Body of pancreas (tissue), 4 donors: ENCODE data around the gene NR2F1-AS1. TPM values are rescaled to one million over a fixed set of nuclear protein-coding genes. Genes with fewer than 3 reads are reported as not detected.
"Not testable (repeated sequence)": the region's sequence is repeated elsewhere in the genome, so short reads cannot be mapped to it uniquely, and the experiment has no call there.

Source experiments
- ATAC-seq: fragments of 150-250 bp; one replicate; pipeline ENCODE4 v1.9.1; 2016
- DNase-seq, 4 donors: peaks; one replicate each; pipeline ENCODE4 v3.0.0-alpha.2; 2019
- H3K27ac ChIP-seq, 4 donors: fragments of 200-600 bp; sonication (generic); 1 replicate in 3 of 4; 2 replicates in 1 of 4; pipeline versions ENCODE4 v1.5.1 to v1.6.1; 2016 to 2019; ENCODE audit warnings: mild to moderate bottlenecking in 1 of 4, mixed read lengths in 1 of 4, moderate library complexity in 1 of 4
- H3K27me3 ChIP-seq, 2 donors: fragments of 200-600 bp; sonication (generic); one replicate each; pipeline ENCODE4 v1.6.0; 2016; ENCODE audit warnings: mild to moderate bottlenecking in 1 of 2
- H3K36me3 ChIP-seq, 2 donors: fragments of 200-600 bp; sonication (generic); replicated peaks in 1 of 2; 2 replicates each; pipeline ENCODE4 v1.5.1; 2016; ENCODE audit warnings: low read depth in 2 of 2; ENCODE audit not compliant: insufficient read depth in 1 of 2
- H3K4me1 ChIP-seq: fragments of 200-600 bp; sonication (generic); one replicate; pipeline ENCODE4 v1.6.0; 2016
- H3K4me3 ChIP-seq, 2 donors: fragments of 200-600 bp; sonication (generic); 1 replicate in 1 of 2; 2 replicates in 1 of 2; pipeline ENCODE4 v1.5.1; 2016 to 2019
- H3K9me3 ChIP-seq, 3 donors: fragments of 200-600 bp; sonication (generic); 1 replicate in 2 of 3; 2 replicates in 1 of 3; pipeline ENCODE4 v1.5.1; 2016
- CTCF ChIP-seq, 7 experiments: fragments of 450-650 bp in 4 of 7; fragments of 200-600 bp in 3 of 7; sonication (generic) in 3 of 7; IDR thresholded peaks; one replicate each; pipeline ENCODE4 v1.5.1; 2016 to 2019; ENCODE audit warnings: antibody characterized with exemption in 7 of 7
- POLR2A ChIP-seq, 3 donors: fragments of 450-650 bp; IDR thresholded peaks; one replicate each; pipeline ENCODE4 v1.6.1; 2016; ENCODE audit warnings: antibody characterized with exemption in 3 of 3, mild to moderate bottlenecking in 2 of 3
- WGBS, 2 donors: methylation state at CpG; one replicate each; pipeline ENCODE4 v1.1.5; 2017; 5-methylcytosine and 5-hydroxymethylcytosine counted together
- intact Hi-C: fragments of 100-400 bp; cut with DNase I; formaldehyde crosslinking; loops from one replicate; pipeline ENCODE4 v1.15.1; 2023
- total RNA-seq, 2 donors: library from RNA; depleted of rRNA; stranded (reverse); fragments of >200 nt; gene quantifications; one replicate each; pipeline ENCODE4 v1.1.0, GENCODE V29; 2016

The NR2F1-AS1 gene
- total RNA-seq, 2 donors from 2014 or later = 4.9 to 5.3 TPM

GRCh38 chr5:93395971-93396379 is 185.0 kb downstream of the NR2F1-AS1 start:
- ATAC-seq = no peak
- DNase-seq = no peak
- intact Hi-C loops = no loop called here
- H3K36me3 ChIP-seq = no peaks in the 10 kb centered on the region
- TF ChIP-seq CTCF (IDR thresholded peaks at IDR 0.05) = no peak
- no peak for TF ChIP-seq POLR2A (IDR thresholded peaks at IDR 0.05)
- no peak overlapping the region for H3K4me3 ChIP-seq
- H3K27me3 ChIP-seq = no peaks in the 10 kb centered on the region
- no peak overlapping the region for H3K27ac ChIP-seq
- H3K4me1 ChIP-seq = no peaks in the 10 kb centered on the region
- WGBS, 2 donors = 76 to 96% methylated on average over 1 of the region's 1 CpG
- no peaks in the 10 kb centered on the region for H3K9me3 ChIP-seq

GRCh38 chr5:93395010-93395409 is 186.0 kb downstream of the NR2F1-AS1 start:
- Histone ChIP-seq H3K4me1 (no peaks in the 10 kb centered on the region), H3K4me3 (no peak overlapping the region), H3K27me3 (no peaks in the 10 kb centered on the region), H3K9me3 (no peaks in the 10 kb centered on the region), H3K27ac (no peak overlapping the region), H3K36me3 (no peaks in the 10 kb centered on the region)
- DNase-seq (no peak), ATAC-seq (no peak)
- intact Hi-C loops = no loop called here
- TF ChIP-seq CTCF (IDR thresholded peaks at IDR 0.05) (no peak), POLR2A (IDR thresholded peaks at IDR 0.05) (no peak)
- 86 to 89% methylated on average over 1 of the region's 1 CpG for WGBS, 2 donors

DNA sequence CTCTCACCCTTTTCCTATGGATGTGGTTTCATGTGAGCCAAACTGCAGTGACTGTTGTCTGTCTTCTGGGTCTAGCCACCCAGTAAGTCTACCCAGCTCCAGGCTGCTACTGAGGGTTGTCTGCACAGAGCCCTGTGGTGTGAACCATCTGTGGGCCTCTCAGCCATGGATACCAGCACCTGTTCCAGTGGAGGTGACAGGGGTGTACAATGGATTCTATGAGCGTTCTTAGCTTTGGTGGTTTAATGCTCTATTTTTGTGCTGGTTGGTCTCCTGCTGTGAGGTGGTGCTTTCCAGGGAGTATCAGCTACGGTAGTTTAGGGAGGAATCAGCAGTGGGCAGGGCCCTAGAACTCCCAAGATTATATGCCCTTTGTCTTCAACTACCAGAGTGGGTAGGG is 186.7 kb downstream of the NR2F1-AS1 start:
- H3K27me3 ChIP-seq = no peaks in the 10 kb centered on the region
- whole genome bisulfite sequencing, 2 donors = 71 to 85% methylated on average over 2 of the region's 2 CpGs
- H3K4me3 ChIP-seq = no peak overlapping the region
- no peaks in the 10 kb centered on the region for H3K36me3 ChIP-seq
- DNase-seq = no peak
- TF ChIP-seq CTCF (IDR thresholded peaks at IDR 0.05) (no peak), POLR2A (IDR thresholded peaks at IDR 0.05) (no peak)
- H3K4me1 ChIP-seq = no peaks in the 10 kb centered on the region
- no peak for ATAC-seq
- intact Hi-C loops = no loop called here
- no peak overlapping the region for H3K27ac ChIP-seq
- no peaks in the 10 kb centered on the region for H3K9me3 ChIP-seq

DNA sequence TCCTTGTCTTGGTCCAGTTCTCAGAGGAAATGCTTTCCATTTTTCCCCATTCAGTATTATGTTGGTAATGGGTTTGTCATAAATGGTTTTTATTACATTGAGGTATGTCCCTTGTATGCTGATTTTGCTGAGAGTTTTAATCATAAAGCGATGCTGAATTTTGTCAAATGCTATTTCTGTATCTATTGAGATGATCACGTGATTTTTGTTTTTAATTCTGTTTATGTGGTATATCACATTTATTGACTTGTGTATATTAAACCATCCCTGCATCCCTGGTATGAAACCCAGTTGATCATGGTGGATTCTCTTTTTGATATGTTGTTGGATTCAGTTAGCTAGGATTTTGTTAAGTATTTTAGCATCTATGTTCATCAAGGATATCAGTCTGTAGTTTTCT is 189.8 kb downstream of the NR2F1-AS1 start:
- H3K27ac ChIP-seq, intact Hi-C loops, H3K9me3 ChIP-seq, ATAC-seq, DNase-seq, H3K4me1 ChIP-seq, H3K36me3 ChIP-seq, H3K27me3 ChIP-seq, H3K4me3 ChIP-seq: not testable (repeated sequence)
- WGBS, 2 donors = 69 to 71% methylated on average over 2 of the region's 2 CpGs

DNA sequence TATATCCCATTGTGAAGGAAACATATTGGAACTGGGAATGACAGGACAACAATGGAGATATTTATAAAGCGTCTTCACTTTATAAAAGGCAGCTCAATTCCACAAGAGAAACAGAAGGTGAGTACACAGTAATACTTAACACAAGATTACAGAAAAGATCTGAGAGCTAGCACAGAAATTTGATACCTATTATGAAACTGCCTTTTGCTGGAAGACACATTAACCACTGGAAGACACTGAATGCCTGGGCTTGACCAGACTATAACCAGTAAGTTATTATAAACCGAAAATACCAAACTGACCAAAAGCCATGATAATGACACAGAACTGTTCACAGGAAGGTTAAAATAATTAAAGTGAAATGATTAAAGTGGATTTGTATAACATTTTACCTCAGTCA is 195.4 kb downstream of the NR2F1-AS1 start:
- H3K9me3 ChIP-seq = no peaks in the 10 kb centered on the region
- H3K27me3 ChIP-seq = no peaks in the 10 kb centered on the region
- no peak overlapping the region for H3K27ac ChIP-seq
- no peak overlapping the region for H3K4me3 ChIP-seq
- no peak for TF ChIP-seq CTCF (IDR thresholded peaks at IDR 0.05)
- TF ChIP-seq POLR2A (IDR thresholded peaks at IDR 0.05) = no peak
- H3K36me3 ChIP-seq = no peaks in the 10 kb centered on the region
- 54 to 64% methylated on average over 2 of the region's 2 CpGs for WGBS, 2 donors
- ATAC-seq (no peak), DNase-seq (no peak)
- intact Hi-C loops = no loop called here
- H3K4me1 ChIP-seq = no peaks in the 10 kb centered on the region
